ENCODE results near the gene RCAN1.

DNA sequence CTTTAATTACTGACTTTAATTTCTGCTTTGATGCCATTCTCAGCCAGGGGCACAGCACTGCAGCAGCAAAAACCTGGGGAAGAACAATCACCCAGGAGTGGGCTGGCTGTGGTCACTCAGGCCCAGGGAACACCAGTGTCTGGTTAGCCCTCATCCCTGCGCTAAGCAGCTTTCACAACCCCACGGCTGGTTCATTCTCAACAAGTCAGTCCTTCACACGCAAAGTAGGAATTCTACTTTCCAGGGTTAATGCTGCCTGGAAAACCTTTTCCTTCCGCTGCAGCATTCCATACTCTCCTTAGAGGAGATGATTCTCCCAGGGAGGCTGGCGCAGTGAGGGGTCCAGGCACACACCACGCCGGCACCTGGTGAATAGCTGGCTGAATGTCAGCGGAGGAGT lies 78.6 kb downstream of the RCAN1 start:
- TF ChIP-seq CREB1 (IDR thresholded peaks at IDR 0.05; ENCODE audit: low read depth): no peak
- TF ChIP-seq, protein P1, sequence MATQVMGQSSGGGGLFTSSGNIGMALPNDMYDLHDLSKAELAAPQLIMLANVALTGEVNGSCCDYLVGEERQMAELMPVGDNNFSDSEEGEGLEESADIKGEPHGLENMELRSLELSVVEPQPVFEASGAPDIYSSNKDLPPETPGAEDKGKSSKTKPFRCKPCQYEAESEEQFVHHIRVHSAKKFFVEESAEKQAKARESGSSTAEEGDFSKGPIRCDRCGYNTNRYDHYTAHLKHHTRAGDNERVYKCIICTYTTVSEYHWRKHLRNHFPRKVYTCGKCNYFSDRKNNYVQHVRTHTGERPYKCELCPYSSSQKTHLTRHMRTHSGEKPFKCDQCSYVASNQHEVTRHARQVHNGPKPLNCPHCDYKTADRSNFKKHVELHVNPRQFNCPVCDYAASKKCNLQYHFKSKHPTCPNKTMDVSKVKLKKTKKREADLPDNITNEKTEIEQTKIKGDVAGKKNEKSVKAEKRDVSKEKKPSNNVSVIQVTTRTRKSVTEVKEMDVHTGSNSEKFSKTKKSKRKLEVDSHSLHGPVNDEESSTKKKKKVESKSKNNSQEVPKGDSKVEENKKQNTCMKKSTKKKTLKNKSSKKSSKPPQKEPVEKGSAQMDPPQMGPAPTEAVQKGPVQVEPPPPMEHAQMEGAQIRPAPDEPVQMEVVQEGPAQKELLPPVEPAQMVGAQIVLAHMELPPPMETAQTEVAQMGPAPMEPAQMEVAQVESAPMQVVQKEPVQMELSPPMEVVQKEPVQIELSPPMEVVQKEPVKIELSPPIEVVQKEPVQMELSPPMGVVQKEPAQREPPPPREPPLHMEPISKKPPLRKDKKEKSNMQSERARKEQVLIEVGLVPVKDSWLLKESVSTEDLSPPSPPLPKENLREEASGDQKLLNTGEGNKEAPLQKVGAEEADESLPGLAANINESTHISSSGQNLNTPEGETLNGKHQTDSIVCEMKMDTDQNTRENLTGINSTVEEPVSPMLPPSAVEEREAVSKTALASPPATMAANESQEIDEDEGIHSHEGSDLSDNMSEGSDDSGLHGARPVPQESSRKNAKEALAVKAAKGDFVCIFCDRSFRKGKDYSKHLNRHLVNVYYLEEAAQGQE (IDR thresholded peaks at IDR 0.05; ENCODE audit: low read depth): no peak
- TF ChIP-seq, protein P2, sequence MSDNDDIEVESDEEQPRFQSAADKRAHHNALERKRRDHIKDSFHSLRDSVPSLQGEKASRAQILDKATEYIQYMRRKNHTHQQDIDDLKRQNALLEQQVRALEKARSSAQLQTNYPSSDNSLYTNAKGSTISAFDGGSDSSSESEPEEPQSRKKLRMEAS (IDR thresholded peaks at IDR 0.05): no peak
- no peak for TF ChIP-seq ZBTB7A (IDR thresholded peaks at IDR 0.05; ENCODE audit: low read depth)
- TF ChIP-seq, protein P3, sequence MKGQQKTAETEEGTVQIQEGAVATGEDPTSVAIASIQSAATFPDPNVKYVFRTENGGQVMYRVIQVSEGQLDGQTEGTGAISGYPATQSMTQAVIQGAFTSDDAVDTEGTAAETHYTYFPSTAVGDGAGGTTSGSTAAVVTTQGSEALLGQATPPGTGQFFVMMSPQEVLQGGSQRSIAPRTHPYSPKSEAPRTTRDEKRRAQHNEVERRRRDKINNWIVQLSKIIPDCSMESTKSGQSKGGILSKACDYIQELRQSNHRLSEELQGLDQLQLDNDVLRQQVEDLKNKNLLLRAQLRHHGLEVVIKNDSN (IDR thresholded peaks at IDR 0.05): no peak
- TF ChIP-seq TAF1 (IDR thresholded peaks at IDR 0.05; ENCODE audit: low read depth): no peak
- TF ChIP-seq FOXM1 (IDR thresholded peaks at IDR 0.05; ENCODE audit: borderline replicate concordance, low read depth): no peak
- no peak for TF ChIP-seq TEAD4 (IDR thresholded peaks at IDR 0.05)
- no peak for TF ChIP-seq RAD21 (IDR thresholded peaks at IDR 0.05; ENCODE audit: low read depth)
- TF ChIP-seq CEBPB (IDR thresholded peaks at IDR 0.05): no peak
- no peak for TF ChIP-seq NFIC (IDR thresholded peaks at IDR 0.05)

Measured in Ishikawa (cell line).